ENCODE results near the gene AURKB.

DNA sequence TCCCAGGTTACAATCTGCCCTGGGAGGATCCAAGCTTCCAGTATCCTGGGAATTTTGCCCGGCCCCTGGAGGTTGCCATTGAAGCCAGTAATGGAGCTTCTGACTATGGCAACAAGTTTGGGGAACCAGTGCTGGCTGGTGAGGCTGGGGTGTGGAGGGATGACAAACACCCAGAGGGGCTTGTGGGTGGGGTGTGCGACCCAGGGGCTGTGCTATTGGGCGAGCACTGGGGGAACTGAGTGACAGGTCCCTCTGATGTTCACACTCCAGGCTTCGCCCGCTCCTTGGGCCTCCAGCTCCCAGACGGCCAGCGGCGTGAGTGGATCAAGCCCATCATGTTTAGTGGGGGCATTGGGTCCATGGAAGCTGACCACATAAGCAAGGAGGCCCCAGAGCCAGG, 47.4 kb upstream of the AURKB start:
- TF ChIP-seq POLR2AphosphoS5 (IDR thresholded peaks at IDR 0.05; ENCODE audit: low read depth, low read length) = no peak
- no peak for TF ChIP-seq SIN3A (IDR thresholded peaks at IDR 0.05; ENCODE audit: borderline replicate concordance, insufficient read depth, low read length)
- TF ChIP-seq, protein P1, sequence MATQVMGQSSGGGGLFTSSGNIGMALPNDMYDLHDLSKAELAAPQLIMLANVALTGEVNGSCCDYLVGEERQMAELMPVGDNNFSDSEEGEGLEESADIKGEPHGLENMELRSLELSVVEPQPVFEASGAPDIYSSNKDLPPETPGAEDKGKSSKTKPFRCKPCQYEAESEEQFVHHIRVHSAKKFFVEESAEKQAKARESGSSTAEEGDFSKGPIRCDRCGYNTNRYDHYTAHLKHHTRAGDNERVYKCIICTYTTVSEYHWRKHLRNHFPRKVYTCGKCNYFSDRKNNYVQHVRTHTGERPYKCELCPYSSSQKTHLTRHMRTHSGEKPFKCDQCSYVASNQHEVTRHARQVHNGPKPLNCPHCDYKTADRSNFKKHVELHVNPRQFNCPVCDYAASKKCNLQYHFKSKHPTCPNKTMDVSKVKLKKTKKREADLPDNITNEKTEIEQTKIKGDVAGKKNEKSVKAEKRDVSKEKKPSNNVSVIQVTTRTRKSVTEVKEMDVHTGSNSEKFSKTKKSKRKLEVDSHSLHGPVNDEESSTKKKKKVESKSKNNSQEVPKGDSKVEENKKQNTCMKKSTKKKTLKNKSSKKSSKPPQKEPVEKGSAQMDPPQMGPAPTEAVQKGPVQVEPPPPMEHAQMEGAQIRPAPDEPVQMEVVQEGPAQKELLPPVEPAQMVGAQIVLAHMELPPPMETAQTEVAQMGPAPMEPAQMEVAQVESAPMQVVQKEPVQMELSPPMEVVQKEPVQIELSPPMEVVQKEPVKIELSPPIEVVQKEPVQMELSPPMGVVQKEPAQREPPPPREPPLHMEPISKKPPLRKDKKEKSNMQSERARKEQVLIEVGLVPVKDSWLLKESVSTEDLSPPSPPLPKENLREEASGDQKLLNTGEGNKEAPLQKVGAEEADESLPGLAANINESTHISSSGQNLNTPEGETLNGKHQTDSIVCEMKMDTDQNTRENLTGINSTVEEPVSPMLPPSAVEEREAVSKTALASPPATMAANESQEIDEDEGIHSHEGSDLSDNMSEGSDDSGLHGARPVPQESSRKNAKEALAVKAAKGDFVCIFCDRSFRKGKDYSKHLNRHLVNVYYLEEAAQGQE (IDR thresholded peaks at IDR 0.05; ENCODE audit: insufficient read depth in 1 of 2, low read depth in 2 of 2, low read length in 2 of 2) = no peak
- TF ChIP-seq TAF1 (IDR thresholded peaks at IDR 0.05; ENCODE audit: borderline replicate concordance, insufficient read depth, low read length) = no peak
- TF ChIP-seq FOXP2 (optimal IDR thresholded peaks at IDR 0.05; ENCODE audit: borderline replicate concordance, extremely low read depth, extremely low read length, insufficient read depth) = no peak
